Keratinocyte (primary cell): Measurements from ENCODE around the gene MKLN1. TPM values are rescaled to one million over a fixed set of nuclear protein-coding genes. Genes with fewer than 3 reads are reported as not detected.

Experiments
- DNase-seq: peaks from one replicate; pipeline ENCODE4 v3.0.0-alpha.2; 2011; ENCODE audit warnings: low read depth, missing footprints, low spot score
- FAIRE-seq: peaks from 2 replicates; lab custom pipeline; 2011; peaks lifted over from hg19 to GRCh38; lab: Jason Lieb, UNC
- H2AFZ ChIP-seq: 2 replicates; pipeline ENCODE4 v1.6.0; 2012; ENCODE audit warnings: low read length, control low read depth, inconsistent platforms; ENCODE audit not compliant: control insufficient read depth
- H3K27ac ChIP-seq: 2 replicates; pipeline ENCODE4 v1.5.1; 2011; ENCODE audit warnings: low read length; ENCODE audit not compliant: control insufficient read depth, insufficient read depth
- H3K27me3 ChIP-seq: 3 replicates; pipeline ENCODE4 v1.6.0; 2011; ENCODE audit warnings: low read length; ENCODE audit not compliant: control insufficient read depth, insufficient read depth; ENCODE audit errors: extremely low read depth
- H3K36me3 ChIP-seq, 2 experiments: 2 replicates in 1 of 2; 3 replicates in 1 of 2; pipeline ENCODE4 v1.5.1; 2011; ENCODE audit warnings: low read length in 2 of 2, mild to moderate bottlenecking in 1 of 2; ENCODE audit not compliant: control insufficient read depth in 2 of 2, insufficient read depth in 2 of 2; ENCODE audit errors: extremely low read depth in 1 of 2
- H3K4me1 ChIP-seq: 3 replicates; pipeline ENCODE4 v1.5.1; 2011; ENCODE audit warnings: low read length; ENCODE audit not compliant: control insufficient read depth, insufficient read depth; ENCODE audit errors: extremely low read depth
- H3K4me2 ChIP-seq: 3 replicates; pipeline ENCODE4 v1.6.0; 2011; ENCODE audit warnings: low read depth, low read length; ENCODE audit not compliant: control insufficient read depth, insufficient read depth; ENCODE audit errors: extremely low read depth
- H3K4me3 ChIP-seq, 3 experiments: fragments of 200-600 bp in 1 of 3; sonication (generic) in 1 of 3; 2 replicates in 2 of 3; 3 replicates in 1 of 3; pipeline ENCODE4 v1.5.1; 2011 to 2016; ENCODE audit warnings: low read length in 3 of 3, mild to moderate bottlenecking in 3 of 3, control low read depth in 2 of 3, inconsistent platforms in 1 of 3, low read depth in 1 of 3, mixed read lengths in 1 of 3, mixed run types in 1 of 3, moderate library complexity in 1 of 3; ENCODE audit not compliant: control insufficient read depth in 2 of 3, insufficient read depth in 2 of 3; ENCODE audit errors: extremely low read depth in 1 of 3
- H3K79me2 ChIP-seq: 2 replicates; pipeline ENCODE4 v1.6.0; 2012; ENCODE audit warnings: low read length; ENCODE audit not compliant: control insufficient read depth, insufficient read depth
- H3K9ac ChIP-seq: 3 replicates; pipeline ENCODE4 v1.6.0; 2011; ENCODE audit warnings: low read length; ENCODE audit not compliant: control insufficient read depth, insufficient read depth; ENCODE audit errors: extremely low read depth
- H3K9me1 ChIP-seq: 3 replicates; pipeline ENCODE4 v1.6.0; 2011; ENCODE audit warnings: low read length; ENCODE audit not compliant: control insufficient read depth, insufficient read depth; ENCODE audit errors: extremely low read depth
- H3K9me3 ChIP-seq: 2 replicates; pipeline ENCODE4 v1.5.1; 2012; ENCODE audit warnings: low read depth, low read length; ENCODE audit not compliant: control insufficient read depth
- H4K20me1 ChIP-seq: 3 replicates; pipeline ENCODE4 v1.6.0; 2011; ENCODE audit warnings: low read length; ENCODE audit not compliant: control insufficient read depth, insufficient read depth; ENCODE audit errors: extremely low read depth
- EZH2 ChIP-seq: IDR thresholded peaks from one replicate; pipeline ENCODE4 v1.6.1; 2012; ENCODE audit warnings: inconsistent platforms, mild to moderate bottlenecking, low read length, moderate library complexity
- dilution Hi-C: fragments of 300-500 bp; cut with MboI; formaldehyde crosslinking; loops from one replicate; pipeline ENCODE4 v1.7.0; 2020; ENCODE audit warnings: low sequenced_read_pairs; ENCODE audit not compliant: extremely low pct_ligation_motif_present
- polyA plus RNA-seq, 5 experiments: library from polyadenylated mRNA; depleted of rRNA in 3 of 5; stranded (reverse) in 3 of 5; stranded (forward) in 1 of 5; unstranded in 1 of 5; fragments of >200 nt; gene quantifications; 1 replicate in 1 of 5; 2 replicates in 3 of 5; 3 replicates in 1 of 5; pipeline versions ENCODE4 v1.2.1 to v1.2.3, GENCODE V29; 2011 to 2012; ENCODE audit warnings: missing spikeins in 2 of 5, low read depth in 1 of 5, low replicate concordance in 1 of 5
- TF ChIP-seq, protein P1 (sequence below), 3 experiments: IDR thresholded peaks in 1 of 3; conservative IDR thresholded peaks in 1 of 3; optimal IDR thresholded peaks in 1 of 3; 2 replicates in 2 of 3; 3 replicates in 1 of 3; pipeline versions ENCODE3 to v1.5.1; 2011; ENCODE audit warnings: low read length in 3 of 3, mild to moderate bottlenecking in 3 of 3, moderate library complexity in 2 of 3, control low read depth in 1 of 3, inconsistent platforms in 1 of 3; ENCODE audit not compliant: insufficient read depth in 2 of 3; ENCODE audit errors: extremely low read depth in 1 of 3

Gene MKLN1
- polyA plus RNA-seq, 1 donor (not counting 4 experiments of a cell fraction or from before 2014, with no cell fraction given), result 43.8 TPM

DNA sequence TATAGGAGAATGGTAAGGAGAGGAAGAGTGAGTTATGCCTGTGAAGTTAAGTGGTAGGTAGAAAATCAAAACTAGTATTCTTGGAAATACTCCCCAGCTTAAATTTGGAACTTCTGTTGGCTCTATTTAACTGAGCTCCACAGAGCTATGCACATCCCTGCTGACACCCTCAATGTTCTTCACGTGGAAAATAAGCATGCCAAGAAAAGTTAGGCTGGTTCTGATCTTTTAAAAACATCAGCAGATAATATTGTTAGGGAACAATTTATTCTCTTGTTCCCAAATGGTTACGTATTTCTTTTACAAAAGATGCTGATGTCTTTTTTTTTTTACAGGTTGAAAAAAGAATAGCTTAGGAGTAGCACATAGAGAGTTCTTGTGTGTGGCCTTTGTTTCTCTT is 111.3 kb downstream of the MKLN1 start:
- dilution Hi-C loops, result no loop called here
- TF ChIP-seq, protein P1, sequence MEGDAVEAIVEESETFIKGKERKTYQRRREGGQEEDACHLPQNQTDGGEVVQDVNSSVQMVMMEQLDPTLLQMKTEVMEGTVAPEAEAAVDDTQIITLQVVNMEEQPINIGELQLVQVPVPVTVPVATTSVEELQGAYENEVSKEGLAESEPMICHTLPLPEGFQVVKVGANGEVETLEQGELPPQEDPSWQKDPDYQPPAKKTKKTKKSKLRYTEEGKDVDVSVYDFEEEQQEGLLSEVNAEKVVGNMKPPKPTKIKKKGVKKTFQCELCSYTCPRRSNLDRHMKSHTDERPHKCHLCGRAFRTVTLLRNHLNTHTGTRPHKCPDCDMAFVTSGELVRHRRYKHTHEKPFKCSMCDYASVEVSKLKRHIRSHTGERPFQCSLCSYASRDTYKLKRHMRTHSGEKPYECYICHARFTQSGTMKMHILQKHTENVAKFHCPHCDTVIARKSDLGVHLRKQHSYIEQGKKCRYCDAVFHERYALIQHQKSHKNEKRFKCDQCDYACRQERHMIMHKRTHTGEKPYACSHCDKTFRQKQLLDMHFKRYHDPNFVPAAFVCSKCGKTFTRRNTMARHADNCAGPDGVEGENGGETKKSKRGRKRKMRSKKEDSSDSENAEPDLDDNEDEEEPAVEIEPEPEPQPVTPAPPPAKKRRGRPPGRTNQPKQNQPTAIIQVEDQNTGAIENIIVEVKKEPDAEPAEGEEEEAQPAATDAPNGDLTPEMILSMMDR (optimal IDR thresholded peaks at IDR 0.05 in 1 of 3, IDR thresholded peaks at IDR 0.05 in 1 of 3, conservative IDR thresholded peaks at IDR 0.05 in 1 of 3; ENCODE audit: extremely low read depth in 1 of 3, insufficient read depth in 2 of 3, low read length in 3 of 3), result no peak
- TF ChIP-seq EZH2, result no peak
- H3K9me3 ChIP-seq, result no peaks in the 10 kb centered on the region
- no peak for FAIRE-seq
- H3K4me2 ChIP-seq, result no peak overlapping the region
- no peak overlapping the region for H3K4me3 ChIP-seq
- no peak overlapping the region for H3K9ac ChIP-seq
- no peaks in the 10 kb centered on the region for H4K20me1 ChIP-seq
- DNase-seq, result no peak
- no peaks in the 10 kb centered on the region for H3K79me2 ChIP-seq
- no peaks in the 10 kb centered on the region for H3K9me1 ChIP-seq
- no peak overlapping the region for H3K27ac ChIP-seq
- no peaks in the 10 kb centered on the region for H3K27me3 ChIP-seq
- H3K4me1 ChIP-seq, result no peaks in the 10 kb centered on the region
- peaks cover 2 to 18% of the 10 kb centered on the region in 2 experiments for H3K36me3 ChIP-seq
- H2AFZ ChIP-seq, result no peak overlapping the region

DNA sequence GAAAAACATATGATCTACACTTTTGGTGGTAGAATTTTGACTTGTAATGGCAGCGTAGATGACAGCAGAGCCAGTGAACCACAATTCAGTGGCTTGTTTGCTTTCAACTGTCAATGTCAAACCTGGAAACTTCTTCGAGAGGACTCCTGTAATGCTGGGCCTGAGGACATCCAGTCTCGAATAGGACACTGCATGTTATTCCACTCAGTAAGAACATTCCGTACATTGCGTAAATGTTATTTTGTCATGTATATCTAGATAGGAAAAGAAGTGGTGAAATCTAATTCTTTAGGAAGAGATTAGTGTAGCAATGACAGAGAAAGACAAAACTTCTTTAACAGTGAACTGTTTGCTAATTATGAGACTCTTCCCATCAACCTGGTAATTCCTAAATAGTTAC is 115.8 kb downstream of the MKLN1 start:
- no peak overlapping the region for H2AFZ ChIP-seq
- H3K9me1 ChIP-seq, result no peaks in the 10 kb centered on the region
- no peak overlapping the region for H3K4me3 ChIP-seq
- no peak overlapping the region for H3K27ac ChIP-seq
- no peaks in the 10 kb centered on the region for H3K27me3 ChIP-seq
- TF ChIP-seq, protein P1 (optimal IDR thresholded peaks at IDR 0.05 in 1 of 3, IDR thresholded peaks at IDR 0.05 in 1 of 3, conservative IDR thresholded peaks at IDR 0.05 in 1 of 3; ENCODE audit: extremely low read depth in 1 of 3, insufficient read depth in 2 of 3, low read length in 3 of 3), result no peak
- TF ChIP-seq EZH2, result no peak
- no peaks in the 10 kb centered on the region for H3K4me1 ChIP-seq
- FAIRE-seq, result no peak
- peaks cover 7 to 12% of the 10 kb centered on the region in 2 experiments for H3K36me3 ChIP-seq
- DNase-seq, result no peak
- no peaks in the 10 kb centered on the region for H4K20me1 ChIP-seq
- H3K9ac ChIP-seq, result no peak overlapping the region
- no peaks in the 10 kb centered on the region for H3K79me2 ChIP-seq
- H3K4me2 ChIP-seq, result no peak overlapping the region
- H3K9me3 ChIP-seq, result no peaks in the 10 kb centered on the region
- dilution Hi-C loops, result no loop called here
